ENCODE data around the gene TST.

Gene TST

DNA sequence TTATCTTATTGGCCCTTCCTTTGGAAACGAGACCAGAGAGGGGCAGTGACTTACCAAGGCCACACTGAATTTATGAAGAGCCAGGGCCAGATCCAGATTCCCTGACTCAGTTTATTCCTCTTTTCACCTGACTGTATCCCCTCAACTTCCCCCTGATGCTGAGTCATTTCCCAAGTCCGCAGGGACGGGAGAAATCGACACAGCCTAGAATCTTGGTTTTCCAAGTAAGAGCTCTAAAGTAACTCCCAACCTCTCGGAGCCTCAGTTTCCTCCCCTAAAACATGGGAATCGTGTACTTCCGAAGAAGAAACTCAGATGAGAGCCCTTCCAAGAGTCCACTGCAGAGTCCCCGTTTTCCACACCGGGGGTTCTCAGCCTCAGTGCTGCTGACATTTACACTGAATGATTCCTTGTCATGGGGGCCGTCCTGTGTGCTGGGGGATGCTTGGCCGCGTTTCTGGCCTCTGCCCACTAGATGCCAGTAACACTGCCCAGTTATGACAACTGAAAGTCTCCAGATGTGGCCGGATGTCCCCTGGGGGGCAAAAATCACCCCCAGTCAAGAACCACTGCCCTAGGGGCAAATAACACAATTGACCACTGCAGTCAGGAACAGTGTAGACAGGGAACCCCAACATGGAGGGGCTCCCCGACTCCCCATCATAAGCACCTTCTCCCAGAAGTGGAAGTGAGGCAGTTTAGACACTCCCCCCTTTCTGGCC lies 11.5 kb upstream of the TST start:
- no peak for DNase-seq

GRCh38 chr22:37028692-37029674 lies 9.7 kb upstream of the TST start:
- DNase-seq = no peak

- no peak for DNase-seq
Measured at GRCh38 chr22:37027556-37027955, 8.3 kb upstream of the TST start.

- no peak for DNase-seq
Measured at GRCh38 chr22:37026325-37026724, 7.1 kb upstream of the TST start.

DNA sequence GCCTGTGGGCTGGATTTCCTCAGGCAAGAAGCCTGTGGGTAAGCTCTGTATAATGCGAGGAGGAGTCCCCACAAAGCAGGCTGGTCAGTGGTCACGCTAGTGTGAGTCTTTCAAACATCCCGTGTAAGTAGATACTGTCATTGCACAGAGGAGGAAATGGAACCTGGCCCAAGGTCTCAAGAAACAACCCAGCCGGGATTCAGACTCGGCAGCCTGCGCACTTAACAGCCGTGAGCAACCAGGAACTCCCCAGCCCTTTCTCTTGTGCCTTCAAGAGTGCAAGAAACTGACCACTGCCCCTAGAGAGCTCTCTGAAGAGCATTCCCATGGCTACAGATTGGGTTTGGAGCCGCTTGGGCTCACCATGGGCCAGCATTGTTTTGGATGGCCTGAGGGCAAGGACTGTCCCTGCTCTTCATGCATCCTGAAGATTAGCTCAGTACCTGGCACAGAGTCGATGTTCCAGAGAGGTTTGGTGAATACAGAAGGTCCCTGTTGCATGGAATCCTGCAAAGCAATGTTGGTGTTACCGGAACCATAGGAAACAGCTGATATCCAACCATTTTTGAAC lies 6.3 kb upstream of the TST start:
- DNase-seq = no peak

- DNase-seq = no peak
Measured at GRCh38 chr22:37024339-37025157, 5.3 kb upstream of the TST start.

DNA sequence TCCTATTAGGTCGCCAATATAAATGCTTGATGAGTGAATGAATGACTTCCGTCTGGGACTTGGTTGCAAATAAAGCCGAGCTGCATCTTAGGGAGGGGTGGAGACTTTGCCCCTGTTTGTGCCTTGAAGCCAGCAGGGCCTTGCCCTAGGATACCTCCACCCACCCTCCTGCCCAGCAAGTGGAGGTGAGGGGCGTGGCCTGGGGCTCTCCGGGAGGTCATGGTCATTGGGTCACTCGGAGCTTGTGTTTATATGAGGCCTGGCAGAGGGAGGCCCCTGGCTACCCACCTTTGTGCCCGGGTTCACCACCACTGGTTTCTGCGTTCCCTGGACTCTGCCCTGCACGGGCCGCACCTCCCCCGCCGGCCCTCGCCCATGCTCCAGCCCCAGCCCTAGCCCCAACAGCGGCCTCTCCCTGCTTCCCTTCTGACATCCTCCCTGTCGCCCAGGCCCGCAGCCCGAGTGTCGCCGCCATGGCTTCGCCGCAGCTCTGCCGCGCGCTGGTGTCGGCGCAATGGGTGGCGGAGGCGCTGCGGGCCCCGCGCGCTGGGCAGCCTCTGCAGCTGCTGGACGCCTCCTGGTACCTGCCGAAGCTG lies 4.6 kb upstream of the TST start:
- DNase-seq = no peak

GRCh38 chr22:37022483-37023337 lies 3.5 kb upstream of the TST start:
- DNase-seq = no peak

GRCh38 chr22:37021710-37022482 lies 2.6 kb upstream of the TST start:
- peak; percentile 66 for DNase-seq

DNA sequence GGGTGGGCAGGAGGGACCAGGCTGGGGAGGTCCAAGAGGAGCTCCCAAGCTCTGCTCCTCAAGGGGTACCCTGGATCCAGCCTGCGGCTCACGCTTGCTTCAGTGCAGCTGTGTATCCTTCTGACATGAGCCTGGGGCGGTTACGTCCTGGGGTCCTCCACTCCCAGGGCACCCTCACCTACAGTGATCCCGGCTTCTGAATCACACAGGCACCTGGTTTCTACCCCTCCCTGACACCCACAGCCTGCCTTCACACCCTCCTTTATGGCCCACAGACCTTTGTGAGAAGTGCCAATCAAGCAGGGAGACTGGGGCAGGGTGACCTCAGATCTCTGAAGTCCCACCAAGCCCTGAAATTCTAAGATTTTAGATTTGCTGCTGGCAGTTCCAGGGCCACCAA lies 1.8 kb upstream of the TST start:
- DNase-seq = no peak

GRCh38 chr22:37020192-37020479 lies 889 bp upstream of the TST start:
- no peak for DNase-seq

DNA sequence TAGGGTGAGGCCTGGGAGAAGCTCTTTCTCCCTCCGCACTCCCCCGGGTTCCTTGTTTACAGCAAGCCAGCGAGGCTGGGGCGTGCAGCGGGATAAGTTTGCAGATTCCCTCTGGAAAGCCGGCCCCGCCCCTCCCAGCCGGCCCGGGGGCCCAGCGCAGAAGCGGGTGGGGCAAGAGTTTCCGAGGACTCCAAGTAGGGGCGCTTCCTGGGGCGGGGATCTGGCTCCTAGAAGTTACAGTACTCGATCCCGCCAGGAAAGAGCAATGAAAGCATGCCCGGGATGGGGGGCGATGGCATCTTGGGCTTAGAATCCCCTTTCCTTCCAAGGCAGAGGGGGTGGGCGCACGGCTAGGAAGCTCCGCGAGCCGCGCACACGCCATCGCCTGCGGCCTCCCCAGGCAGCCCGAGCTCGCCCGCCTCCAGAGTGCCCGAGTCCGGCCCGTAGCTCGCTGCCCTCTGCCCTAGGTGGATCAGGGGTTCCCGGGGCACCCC lies 385 bp downstream of the TST start:
- no peak for DNase-seq

DNA sequence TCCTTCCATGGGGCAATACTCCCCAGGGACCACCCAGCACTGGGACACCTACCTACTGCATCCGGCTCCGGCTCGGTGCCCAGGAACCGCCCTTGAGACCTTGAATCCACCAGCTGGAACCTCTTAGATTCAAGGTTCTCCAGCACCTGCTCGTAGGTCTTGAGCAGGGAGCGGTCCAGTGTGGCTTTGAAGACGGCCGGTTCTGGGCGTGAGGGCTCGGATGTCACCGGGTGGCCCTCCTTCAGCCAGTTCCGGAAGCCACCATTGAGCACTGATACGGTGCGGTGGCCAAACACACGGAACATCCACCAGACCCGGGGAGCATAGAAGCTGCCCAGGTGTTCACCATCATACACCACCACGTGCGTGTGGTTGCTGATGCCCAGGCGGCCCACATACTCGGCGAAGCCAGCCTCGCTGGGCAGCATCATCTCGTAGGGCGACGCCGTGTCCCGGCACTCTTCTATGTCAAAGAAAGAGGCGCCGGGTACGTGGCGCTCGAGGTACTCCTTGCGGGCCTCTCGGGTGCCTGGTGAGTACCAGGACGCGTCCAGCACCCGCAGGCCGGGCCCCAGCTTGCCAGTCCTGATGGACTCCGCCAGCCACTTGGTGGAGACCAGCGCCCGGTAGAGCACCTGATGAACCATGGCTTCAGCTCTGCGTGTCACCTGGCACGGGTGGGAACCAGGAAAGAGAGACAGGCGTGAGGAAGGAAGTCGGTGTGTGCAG lies 997 bp downstream of the TST start:
- no peak for DNase-seq

DNA sequence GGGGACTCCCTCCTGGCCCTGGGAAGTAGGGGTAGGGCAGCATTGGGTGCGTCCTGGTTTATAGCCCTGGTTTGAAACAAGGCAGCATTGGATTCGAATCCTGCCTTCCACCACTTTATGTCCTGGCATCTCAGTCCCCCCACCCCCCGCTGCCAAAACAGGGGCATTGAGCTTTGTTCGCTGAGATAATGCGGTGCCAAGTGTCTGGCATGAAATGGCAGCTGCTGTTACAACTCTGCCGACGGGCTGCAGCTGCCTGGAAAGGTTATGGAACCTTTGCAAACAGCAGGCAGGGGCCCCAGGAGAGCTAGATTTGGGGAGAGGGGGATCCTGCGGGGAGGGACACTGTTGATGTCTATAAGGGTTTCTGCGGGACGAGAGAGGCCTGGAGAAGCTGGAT lies 1.9 kb downstream of the TST start:
- DNase-seq = no peak

DNA sequence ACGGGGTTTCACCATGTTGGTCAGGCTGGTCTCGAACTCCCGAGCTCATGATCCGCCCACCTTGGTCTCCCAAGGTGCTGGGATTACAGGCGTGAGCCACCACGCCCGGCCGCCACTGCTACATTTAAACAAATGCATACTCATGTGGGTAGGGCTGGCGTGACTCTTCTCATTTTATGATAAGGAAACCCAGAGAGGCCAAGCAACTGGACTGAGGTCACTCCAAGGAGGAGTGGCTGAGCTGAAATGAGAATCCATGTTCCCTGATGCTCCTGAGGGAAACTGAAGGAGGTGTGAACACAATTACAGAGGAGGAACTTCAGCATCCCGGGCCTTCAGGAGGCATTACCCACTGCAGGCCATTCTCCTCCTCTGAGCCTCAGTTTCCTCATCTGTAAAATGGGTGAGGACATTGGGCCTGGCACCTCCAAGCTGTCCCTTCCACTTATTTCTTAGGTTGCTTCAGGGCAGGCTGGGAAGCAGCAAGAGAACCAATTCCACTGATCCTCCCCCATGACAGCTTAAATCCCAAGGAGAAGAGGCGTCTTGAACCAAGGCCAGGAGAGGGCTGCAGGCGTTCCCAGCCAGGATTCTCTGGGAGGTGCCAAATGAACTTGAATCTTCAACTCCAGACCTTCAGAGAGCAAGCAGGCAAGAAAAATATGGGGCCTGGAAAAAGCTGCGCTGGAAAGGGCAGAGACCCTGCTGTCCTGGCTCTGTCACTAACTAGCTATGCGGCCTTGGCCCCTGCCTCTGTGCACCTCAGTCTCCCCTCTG lies 2.9 kb downstream of the TST start:
- no peak for DNase-seq

DNA sequence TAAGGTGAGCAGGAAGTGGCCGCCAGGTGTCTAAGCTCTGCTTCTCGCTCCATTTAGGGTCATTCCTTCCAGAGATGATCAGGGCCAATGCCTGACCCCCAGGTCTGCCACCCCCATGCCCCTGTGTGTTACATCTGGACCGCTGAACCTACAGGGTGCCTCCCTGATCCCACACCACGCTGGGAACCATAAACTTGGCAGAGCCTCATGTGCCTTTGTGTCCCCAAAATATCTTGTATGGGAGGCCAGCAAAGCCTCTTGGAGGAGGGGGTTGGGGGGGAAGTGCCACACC lies 3.7 kb downstream of the TST start:
- no peak for DNase-seq

DNA sequence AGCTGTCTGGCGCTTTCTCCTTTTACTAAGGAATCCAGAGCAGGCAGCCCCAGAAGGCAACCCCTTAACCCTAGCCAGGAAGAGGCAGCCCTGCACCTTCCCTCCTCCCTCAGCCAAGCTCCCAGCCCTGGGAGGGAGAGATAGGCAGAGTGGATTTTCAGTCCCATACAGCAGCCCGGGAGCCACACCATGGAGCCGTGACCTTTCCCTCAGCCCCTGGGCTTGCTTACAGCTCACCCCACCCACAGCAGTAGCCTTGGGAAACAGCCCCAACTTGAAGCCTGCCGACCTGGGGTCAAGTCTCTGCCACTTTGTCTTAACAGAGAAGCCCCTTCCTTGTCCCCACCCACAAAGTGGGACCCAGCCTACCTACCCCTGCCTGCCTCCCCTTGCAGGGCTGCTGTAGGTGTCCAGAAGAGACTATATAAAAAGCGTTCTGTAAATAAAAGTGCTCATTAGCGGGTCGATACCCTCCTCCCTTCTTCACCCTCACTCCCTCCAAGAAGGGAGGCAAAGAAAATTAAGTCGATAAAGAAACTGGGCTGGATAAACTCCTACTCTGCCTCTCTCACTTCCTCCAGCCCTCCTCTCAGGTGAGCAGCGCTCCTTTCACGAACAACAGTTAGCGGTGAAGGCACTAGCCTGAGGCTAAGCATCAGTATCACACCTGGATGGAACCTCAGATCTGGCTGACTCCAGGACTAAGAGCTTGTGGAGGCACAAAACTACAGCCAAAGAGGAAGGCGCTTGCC lies 4.2 kb downstream of the TST start:
- DNase-seq = no peak

DNA sequence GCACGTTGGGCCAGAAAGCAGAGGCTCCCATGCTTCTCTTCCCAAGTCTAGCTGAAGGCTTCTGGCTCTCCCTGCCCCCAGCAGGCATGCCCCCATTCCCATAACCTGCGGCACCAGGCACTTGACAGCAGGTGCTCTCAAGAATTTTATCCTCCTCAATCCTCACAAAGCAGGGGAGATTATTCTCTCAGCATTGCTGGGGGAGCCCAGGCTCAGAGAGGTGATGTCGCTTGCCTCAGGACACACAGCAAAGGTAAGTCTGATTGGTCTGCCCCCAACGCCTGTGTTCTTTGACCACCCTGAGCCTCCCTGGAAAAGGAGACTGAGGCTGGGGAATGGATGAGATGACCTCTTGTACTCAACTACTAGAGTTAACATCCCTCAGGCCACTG lies 4.8 kb downstream of the TST start:
- no peak for DNase-seq

DNA sequence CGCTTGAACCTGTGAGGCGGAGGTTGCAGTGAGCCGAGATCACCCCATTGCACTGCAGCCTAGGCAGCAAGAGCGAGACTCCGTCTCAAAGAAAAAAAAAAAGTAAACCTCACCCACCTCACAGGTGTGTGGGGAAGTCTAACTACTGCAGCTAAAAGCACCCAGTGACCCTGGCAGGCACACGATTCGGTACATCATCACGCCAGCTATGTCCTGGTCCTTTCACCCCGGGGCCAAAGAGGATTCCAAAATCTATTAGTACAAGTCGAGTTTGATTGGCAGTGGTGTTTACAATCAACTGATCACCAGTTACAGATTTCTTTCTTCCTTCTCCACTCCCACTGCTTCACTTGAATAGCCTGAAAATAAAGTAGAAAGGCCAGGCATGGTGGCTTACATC lies 6.3 kb downstream of the TST start:
- no peak for DNase-seq

Data from CD4-positive, alpha-beta T cell treated with Interleukin-12 subunit alpha and Interleukin-12 subunit beta, for 1 hour (primary cell).